GM18498 (cell line): Measurements from ENCODE around the gene MAMSTR.

Experiments
- ATAC-seq: cut with Tn5 transposase; IDR thresholded peaks from one replicate; pipeline ENCODE4 v1.9.1; 2021; ENCODE audit warnings: mild to moderate bottlenecking, moderate library complexity; ENCODE audit not compliant: unreplicated experiment

Gene MAMSTR

DNA sequence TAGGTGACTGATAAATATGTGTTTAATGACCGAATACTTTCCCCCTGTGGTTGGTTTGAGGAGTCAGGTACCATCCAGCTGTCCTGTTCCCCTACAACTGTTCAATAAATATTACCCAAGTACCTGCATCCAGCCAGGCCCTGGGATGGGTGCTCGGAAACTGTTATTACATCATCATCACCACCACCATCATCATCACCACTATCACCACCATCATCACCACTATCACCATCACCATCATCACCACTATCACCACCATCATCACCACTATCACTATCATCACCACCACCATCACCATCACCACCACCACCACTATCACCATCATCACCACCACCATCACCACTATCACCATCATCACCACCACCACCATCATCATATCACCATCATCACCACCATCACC is 50.8 kb downstream of the MAMSTR start:
- ATAC-seq, result no peak

DNA sequence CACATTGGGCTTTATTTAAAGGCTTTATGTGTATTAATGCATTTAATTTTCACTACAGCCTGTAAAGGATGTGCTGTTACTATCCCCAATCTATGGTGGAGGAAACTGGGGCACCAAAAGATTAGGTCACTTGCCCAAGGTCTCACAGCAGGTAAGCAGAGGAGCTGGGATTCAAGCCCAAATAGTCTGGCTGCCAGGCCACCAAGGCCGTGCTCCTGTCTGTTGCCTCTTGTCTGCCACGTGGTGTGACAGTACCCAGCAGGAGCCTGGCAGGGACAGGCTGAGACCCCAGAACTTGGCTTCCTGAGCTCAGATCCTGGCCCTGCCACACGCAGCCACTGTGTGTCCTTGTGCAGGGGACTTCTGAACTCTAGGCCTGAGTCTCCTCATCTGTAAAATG is 51.2 kb downstream of the MAMSTR start:
- no peak for ATAC-seq

DNA sequence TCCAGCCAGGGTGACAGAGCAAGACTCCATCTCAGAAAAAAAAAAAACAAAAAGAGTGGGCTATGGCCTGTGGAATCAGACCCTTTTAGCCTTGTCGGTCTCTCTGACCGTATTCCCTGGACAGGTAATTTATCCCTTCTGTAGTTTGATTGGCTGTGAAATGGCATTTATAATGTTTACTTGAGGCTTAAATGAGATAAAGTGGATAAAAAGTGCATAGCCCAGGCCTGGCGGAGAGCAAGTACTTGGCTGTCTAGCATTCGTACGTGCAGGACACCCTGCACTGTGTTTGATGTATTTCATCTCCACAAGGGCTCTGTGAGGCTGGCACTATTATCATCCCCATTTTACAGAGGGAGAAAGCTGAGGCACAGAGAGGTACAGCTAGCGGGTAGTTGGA is 53.7 kb downstream of the MAMSTR start:
- ATAC-seq, result no peak

DNA sequence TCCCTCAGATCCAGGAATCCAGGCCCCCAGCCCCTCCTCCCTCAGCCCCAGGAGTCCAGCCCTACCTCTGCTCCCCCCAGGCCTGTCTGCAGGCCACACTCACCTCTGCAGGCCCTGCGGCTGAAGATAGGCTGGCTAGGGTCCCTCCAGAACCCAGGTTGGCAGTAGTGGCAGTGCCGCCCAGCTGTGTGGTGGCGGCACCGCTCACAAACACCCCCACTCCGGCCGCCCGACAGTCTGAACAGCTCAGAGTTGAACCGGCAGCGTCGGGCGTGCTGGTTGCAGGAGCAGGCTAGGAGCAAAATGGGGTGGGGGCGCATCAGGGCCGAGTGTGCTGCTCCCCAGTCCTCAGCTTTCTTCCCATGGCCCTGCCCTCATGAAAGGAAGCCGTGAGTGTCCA is 55.0 kb downstream of the MAMSTR start:
- ATAC-seq, result no peak

DNA sequence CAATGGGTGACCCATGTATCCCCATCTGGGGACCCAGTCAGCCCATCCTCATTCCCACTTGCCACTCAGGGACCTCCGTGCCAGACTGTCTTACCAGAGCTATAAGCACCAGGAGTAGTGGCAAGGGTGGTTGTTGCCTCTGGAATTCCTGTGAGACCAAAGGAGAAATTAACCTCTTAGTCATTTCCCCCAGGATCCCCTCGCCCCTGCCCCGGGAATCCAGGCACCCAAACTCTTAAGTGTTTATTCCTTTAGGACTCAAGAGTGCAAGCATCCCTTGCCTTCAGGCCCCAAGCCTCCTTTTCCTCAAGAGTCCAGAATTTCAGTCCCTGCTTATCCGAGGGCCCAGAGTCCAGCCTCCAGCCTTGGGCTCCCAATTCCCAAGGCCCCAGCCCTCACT is 55.9 kb downstream of the MAMSTR start:
- ATAC-seq, result no peak
